ENCODE results near the gene IL7R. TPM values are rescaled to one million over a fixed set of nuclear protein-coding genes. Genes with fewer than 3 reads are reported as not detected.

Gene IL7R
- total RNA-seq, 1 experiment from 2014 or later = not detected

- Histone ChIP-seq H4K91ac (ENCODE audit: insufficient read length, low read depth, low read length) (no peak overlapping the region), H3K9me3 (ENCODE audit: control insufficient read depth, low read depth, low read length) (no peaks in the 10 kb centered on the region), H2BK15ac (ENCODE audit: low read depth, low read length) (no peak overlapping the region), H3K18ac (ENCODE audit: insufficient read length, low read depth, low read length) (no peak overlapping the region), H2BK120ac (ENCODE audit: low read depth, low read length, poor library complexity, severe bottlenecking) (no peak overlapping the region), H2AFZ (ENCODE audit: low read length) (no peak overlapping the region), H3K56ac (ENCODE audit: insufficient read length, low read depth, low read length) (no peak overlapping the region), H3K4ac (ENCODE audit: low read depth, low read length) (no peak overlapping the region), H3K23ac (ENCODE audit: insufficient read length, low read depth, low read length) (no peak overlapping the region), H3K9ac (ENCODE audit: extremely low read depth, insufficient read length, low read length) (no peak overlapping the region), H3K14ac (ENCODE audit: insufficient read depth, low read length) (no peak overlapping the region), H3T11ph (ENCODE audit: low read length) (no peak overlapping the region), H3K23me2 (ENCODE audit: insufficient read length, low read depth, low read length, poor library complexity, severe bottlenecking) (no peaks in the 10 kb centered on the region), H3K27me3 (ENCODE audit: insufficient read depth, low read length) (no peaks in the 10 kb centered on the region), H2BK12ac (ENCODE audit: insufficient read length, low read depth, low read length) (no peak overlapping the region), H2BK20ac (ENCODE audit: low read depth, low read length, poor library complexity, severe bottlenecking) (no peak overlapping the region), H4K8ac (replicated peaks; ENCODE audit: insufficient read length, low read depth, low read length) (no peak overlapping the region), H3K79me1 (ENCODE audit: insufficient read depth, low read depth, low read length, poor library complexity, severe bottlenecking) (no peaks in the 10 kb centered on the region), H3K79me2 (ENCODE audit: insufficient read depth, low read length) (no peaks in the 10 kb centered on the region), H3K4me2 (ENCODE audit: insufficient read depth, insufficient read length, low read length) (no peak overlapping the region), H2AK5ac (ENCODE audit: insufficient read length, low read length) (no peak overlapping the region), H4K5ac (ENCODE audit: insufficient read length, low read depth, low read length) (no peak overlapping the region), H3K4me1 (ENCODE audit: insufficient read depth, low read length) (no peaks in the 10 kb centered on the region), H4K20me1 (ENCODE audit: control insufficient read depth, insufficient read depth, insufficient read length) (no peaks in the 10 kb centered on the region), H2BK5ac (ENCODE audit: insufficient read length, low read length) (no peak overlapping the region), H3K27ac (ENCODE audit: insufficient read length, low read depth, low read length) (no peak overlapping the region)
- Mint-ChIP-seq H3K27me3 (ENCODE audit: low read depth) (peaks cover 14% of the 10 kb centered on the region), H3K27ac (no peak overlapping the region), H3K36me3 (ENCODE audit: insufficient read depth in 1 of 3, low read depth in 3 of 3) (no peaks in the 10 kb centered on the region; a peak in 1 of 7 replicates), H3K4me3 (no peak overlapping the region), H3K4me1 (no peaks in the 10 kb centered on the region), H3K9me3 (no peaks in the 10 kb centered on the region)
- no peak for TF ChIP-seq CTCF (conservative IDR thresholded peaks at IDR 0.05)
- DNase-seq = no peak
- WGBS (ENCODE audit: extremely low coverage, insufficient read length, low lambda C conversion rate) = no CpG with 5 or more reads among the region's 4 CpGs
Observed at GRCh38 chr5:35828082-35828598, 28.6 kb upstream of the IL7R start.
